ENCODE measurements around the gene FGD6.
"Not testable (repeated sequence)": the region's sequence is repeated elsewhere in the genome, so short reads cannot be mapped to it uniquely, and the experiment has no call there.

Gene FGD6

DNA sequence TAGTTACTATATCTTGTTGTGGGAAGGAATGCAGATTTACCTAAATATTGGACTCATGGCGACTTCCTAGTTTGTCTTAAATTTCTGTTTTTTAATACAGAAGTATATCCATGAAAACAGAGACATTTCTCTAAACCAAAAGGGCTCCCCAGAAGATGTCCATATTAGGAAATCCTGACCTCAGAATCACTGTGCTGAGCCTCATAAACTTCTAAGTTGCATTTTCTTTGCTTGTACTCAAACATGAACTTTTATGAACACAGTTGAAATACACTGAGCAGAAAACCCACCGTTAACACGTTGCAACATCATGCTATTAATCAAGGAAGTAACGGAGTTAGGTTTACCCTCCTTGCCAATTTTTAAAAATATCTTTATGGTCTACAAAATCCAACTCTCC is 100.9 kb downstream of the FGD6 start:
- no peak for DNase-seq
- H3K9me3 Mint-ChIP-seq, result no peaks in the 10 kb centered on the region
- H3K36me3 Mint-ChIP-seq (ENCODE audit: insufficient read depth), result no peaks in the 10 kb centered on the region
- no peak overlapping the region for H3K4me3 Mint-ChIP-seq
- H3K27me3 Mint-ChIP-seq, result no peaks in the 10 kb centered on the region
- no peak for ATAC-seq (replicated peaks)
- H3K4me1 Mint-ChIP-seq (ENCODE audit: low read depth in 2 of 2), result no peaks in the 10 kb centered on the region
- H3K27ac Mint-ChIP-seq, result no peak overlapping the region

DNA sequence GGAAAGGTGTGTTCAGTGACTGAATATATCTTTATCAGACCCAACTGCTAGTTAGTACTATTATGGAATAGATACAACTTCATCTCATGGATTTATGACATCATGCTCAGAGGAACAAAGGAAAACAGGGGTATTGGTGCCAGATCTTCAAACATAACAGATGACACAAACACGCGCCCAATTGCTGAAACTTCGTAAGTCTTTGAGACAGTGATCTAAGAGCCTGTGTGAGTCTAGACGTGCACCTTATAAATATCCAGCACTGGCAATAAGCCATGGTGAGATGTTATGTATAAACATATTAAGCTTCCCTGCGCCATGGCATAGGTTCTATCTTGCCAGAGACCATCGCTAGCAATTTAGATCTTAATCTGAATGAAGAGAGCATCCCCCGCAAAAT is 101.6 kb downstream of the FGD6 start:
- DNase-seq, result no peak
- no peak overlapping the region for H3K4me3 Mint-ChIP-seq
- H3K27ac Mint-ChIP-seq, result no peak overlapping the region
- no peaks in the 10 kb centered on the region for H3K27me3 Mint-ChIP-seq
- no peaks in the 10 kb centered on the region for H3K4me1 Mint-ChIP-seq (ENCODE audit: low read depth in 2 of 2)
- no peaks in the 10 kb centered on the region for H3K36me3 Mint-ChIP-seq (ENCODE audit: insufficient read depth)
- ATAC-seq (replicated peaks), result no peak
- H3K9me3 Mint-ChIP-seq, result no peaks in the 10 kb centered on the region

DNA sequence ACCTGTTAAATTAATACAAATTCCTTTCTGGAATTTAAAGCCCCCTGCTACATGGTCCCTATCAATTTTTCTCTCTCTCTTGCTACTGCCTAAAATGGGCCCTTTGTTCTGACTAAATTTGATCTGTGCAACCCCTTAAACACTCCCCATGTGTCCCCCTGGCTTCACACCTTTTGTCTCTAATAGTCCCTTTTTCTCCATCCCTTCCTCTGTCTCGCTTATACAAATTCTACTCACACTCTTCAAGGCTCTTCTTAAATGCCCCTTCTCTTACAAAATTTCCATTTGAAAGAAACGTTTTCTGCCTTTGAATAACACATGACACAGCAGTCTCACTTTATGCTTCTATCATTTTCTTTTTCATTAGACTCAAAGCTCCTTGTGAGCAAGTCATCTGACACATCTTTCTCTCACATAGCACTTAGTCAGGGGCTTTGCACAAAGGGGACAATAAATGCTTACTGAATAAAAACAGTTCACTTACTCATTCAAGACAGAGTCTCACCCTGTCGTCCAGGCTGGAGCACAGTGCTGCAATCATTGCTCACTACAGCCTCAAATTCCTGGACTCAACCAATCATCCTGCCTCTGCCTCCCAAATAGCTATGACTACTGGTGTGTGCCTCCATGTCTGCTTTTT is 102.4 kb downstream of the FGD6 start:
- H3K4me3 Mint-ChIP-seq, result no peak overlapping the region
- no peaks in the 10 kb centered on the region for H3K4me1 Mint-ChIP-seq (ENCODE audit: low read depth in 2 of 2)
- DNase-seq (no peak), ATAC-seq (replicated peaks) (no peak)
- H3K27ac Mint-ChIP-seq, result peak overlapping the region in 1 of 2 donors; percentile 38
- H3K36me3 Mint-ChIP-seq (ENCODE audit: insufficient read depth), result no peaks in the 10 kb centered on the region
- no peaks in the 10 kb centered on the region for H3K27me3 Mint-ChIP-seq
- no peaks in the 10 kb centered on the region for H3K9me3 Mint-ChIP-seq

DNA sequence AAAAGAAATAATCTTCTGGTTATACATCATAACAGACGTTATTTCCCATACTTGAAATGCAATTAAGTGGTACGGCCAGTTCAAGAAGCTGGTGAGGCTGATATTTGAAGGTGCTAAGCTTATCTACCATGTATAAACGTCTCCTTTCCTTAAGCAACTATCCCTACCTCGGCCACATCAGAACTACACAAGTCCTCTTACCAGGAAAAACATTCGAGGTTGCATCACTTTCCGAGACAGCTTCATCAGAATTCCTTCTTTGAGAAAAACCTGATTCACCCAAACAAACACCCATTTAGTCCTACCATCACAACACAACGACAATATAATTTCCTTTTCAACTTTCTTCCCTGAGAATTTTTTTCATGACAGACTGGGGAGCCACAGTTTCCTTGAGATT is 109.9 kb downstream of the FGD6 start:
- Mint-ChIP-seq H3K27ac (no peak overlapping the region), H3K36me3 (ENCODE audit: insufficient read depth) (no peaks in the 10 kb centered on the region), H3K4me3 (no peak overlapping the region), H3K9me3 (no peaks in the 10 kb centered on the region), H3K27me3 (no peaks in the 10 kb centered on the region), H3K4me1 (ENCODE audit: low read depth in 2 of 2) (peaks cover 6 to 10% of the 10 kb centered on the region in 2 donors)
- DNase-seq, result no peak
- no peak for ATAC-seq (replicated peaks)

DNA sequence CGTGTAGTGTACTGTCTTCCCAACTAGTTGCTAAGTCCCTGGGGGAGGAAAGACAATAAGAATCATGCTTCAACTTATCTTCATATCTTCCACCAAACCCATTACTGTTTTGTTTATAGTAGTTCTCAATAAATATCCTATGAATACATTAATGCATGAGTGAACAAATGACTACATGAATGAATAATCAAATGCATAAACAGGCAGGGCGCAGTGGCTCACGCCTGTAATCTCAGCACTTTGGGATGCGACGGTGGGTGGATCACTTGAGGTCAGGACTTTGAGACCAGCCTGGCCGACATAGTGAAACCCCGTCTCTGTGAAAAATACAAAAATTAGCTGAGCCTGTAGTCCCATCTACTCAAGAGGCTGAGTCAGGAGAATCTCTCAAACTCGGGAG is 111.7 kb downstream of the FGD6 start:
- DNase-seq, result no peak
- H3K27me3 Mint-ChIP-seq, result no peaks in the 10 kb centered on the region
- peaks cover 6 to 10% of the 10 kb centered on the region in 2 donors for H3K4me1 Mint-ChIP-seq (ENCODE audit: low read depth in 2 of 2)
- ATAC-seq (replicated peaks), result no peak
- H3K9me3 Mint-ChIP-seq, result no peaks in the 10 kb centered on the region
- peaks cover 2% of the 10 kb centered on the region for H3K36me3 Mint-ChIP-seq (ENCODE audit: insufficient read depth)
- H3K4me3 Mint-ChIP-seq, result no peak overlapping the region
- no peak overlapping the region for H3K27ac Mint-ChIP-seq

DNA sequence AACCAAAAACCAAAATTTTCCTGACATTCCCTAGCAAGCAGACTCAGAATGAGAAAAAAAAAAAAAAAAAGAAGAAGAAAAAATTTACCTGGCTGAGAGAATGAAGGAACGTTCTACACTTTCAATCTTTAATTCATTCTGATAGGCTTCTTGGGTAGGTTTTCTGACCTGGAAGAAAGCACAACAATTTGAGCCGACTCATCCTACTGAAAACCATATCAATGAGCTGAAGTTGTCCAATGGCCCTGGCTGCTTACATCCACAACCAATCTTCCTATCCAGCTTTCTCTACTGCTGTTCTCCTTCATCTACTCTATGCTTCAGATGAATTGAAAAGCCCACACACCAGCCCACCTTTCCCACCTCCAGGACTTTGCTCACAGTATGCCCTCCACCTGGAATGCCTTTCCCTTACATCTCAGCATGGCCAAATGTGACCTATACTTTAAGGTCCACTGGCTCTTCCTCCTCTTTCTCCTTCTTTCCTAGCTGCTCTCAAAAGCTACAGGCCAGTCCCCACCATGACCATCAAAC is 112.3 kb downstream of the FGD6 start:
- DNase-seq (no peak), ATAC-seq (replicated peaks) (no peak)
- H3K36me3 Mint-ChIP-seq (ENCODE audit: insufficient read depth), result peaks cover 2% of the 10 kb centered on the region
- no peaks in the 10 kb centered on the region for H3K27me3 Mint-ChIP-seq
- H3K27ac Mint-ChIP-seq, result no peak overlapping the region
- H3K4me1 Mint-ChIP-seq (ENCODE audit: low read depth in 2 of 2), result peaks cover 6 to 10% of the 10 kb centered on the region in 2 donors
- H3K4me3 Mint-ChIP-seq, result no peak overlapping the region
- H3K9me3 Mint-ChIP-seq, result no peaks in the 10 kb centered on the region

DNA sequence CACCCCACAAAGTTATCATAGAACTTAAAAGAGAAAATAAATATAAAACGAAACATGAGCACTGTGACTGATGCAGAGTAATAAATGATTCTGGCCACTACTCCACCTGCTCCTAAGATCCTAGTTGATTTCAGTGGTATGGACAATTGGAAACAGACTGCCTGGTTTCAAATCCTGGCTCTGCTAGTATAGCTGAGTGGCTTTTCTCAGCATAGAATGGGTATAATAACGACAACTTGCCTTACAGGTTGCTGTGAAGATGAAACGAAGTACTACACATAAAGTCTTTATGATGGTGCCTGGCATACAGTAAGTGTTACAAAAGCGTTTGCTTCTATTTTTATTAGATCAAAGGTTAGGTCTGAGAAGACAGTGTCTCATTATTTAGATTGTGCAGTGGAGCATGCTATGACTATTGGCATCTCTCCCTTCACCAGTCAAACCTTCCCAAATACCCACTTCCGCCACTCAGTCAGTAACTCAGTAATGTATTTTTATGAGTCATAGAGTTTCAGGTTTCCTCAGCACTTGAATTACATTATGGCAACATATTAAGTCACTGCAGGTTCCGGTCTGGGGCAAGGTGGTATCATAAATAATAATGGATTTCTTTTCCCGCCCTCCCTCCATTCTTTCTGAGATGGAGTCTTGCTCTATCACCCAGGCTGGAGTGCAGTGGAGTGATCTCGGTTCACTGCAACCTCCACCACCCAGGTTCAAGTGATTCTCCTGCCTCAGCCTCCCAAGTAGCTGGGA is 114.2 kb downstream of the FGD6 start:
- Mint-ChIP-seq H3K27ac (peak overlapping the region in 1 of 2 donors; percentile 21), H3K27me3 (no peaks in the 10 kb centered on the region), H3K4me3 (no peak overlapping the region), H3K36me3 (ENCODE audit: insufficient read depth) (peaks cover 2% of the 10 kb centered on the region), H3K9me3 (no peaks in the 10 kb centered on the region), H3K4me1 (ENCODE audit: low read depth in 2 of 2) (peaks cover 6 to 10% of the 10 kb centered on the region in 2 donors)
- DNase-seq (no peak), ATAC-seq (replicated peaks) (peak; percentile 75)

DNA sequence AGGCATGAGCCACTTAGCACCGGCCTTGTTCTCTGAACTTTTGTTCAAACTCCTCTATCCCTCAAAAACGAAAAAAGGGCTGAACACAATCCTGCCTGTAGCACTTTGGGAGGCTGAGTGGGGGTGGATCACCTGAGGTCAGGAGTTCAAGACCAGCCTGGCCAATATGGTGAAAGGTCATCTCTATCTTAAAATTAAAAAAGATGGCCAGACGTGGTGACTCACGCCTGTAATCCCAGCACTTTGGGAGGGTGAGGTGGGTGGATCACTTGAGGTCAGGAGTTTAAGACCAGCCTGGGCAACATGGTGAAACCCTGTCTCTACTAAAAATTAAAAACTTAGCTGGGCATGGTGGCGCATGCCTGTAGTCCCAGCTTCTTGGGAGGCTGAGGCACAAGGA is 115.3 kb downstream of the FGD6 start:
- not testable (repeated sequence) for H3K9me3 Mint-ChIP-seq; H3K4me1 Mint-ChIP-seq (ENCODE audit: low read depth in 2 of 2); H3K27ac Mint-ChIP-seq; H3K36me3 Mint-ChIP-seq (ENCODE audit: insufficient read depth); DNase-seq; ATAC-seq (replicated peaks); H3K4me3 Mint-ChIP-seq; H3K27me3 Mint-ChIP-seq

DNA sequence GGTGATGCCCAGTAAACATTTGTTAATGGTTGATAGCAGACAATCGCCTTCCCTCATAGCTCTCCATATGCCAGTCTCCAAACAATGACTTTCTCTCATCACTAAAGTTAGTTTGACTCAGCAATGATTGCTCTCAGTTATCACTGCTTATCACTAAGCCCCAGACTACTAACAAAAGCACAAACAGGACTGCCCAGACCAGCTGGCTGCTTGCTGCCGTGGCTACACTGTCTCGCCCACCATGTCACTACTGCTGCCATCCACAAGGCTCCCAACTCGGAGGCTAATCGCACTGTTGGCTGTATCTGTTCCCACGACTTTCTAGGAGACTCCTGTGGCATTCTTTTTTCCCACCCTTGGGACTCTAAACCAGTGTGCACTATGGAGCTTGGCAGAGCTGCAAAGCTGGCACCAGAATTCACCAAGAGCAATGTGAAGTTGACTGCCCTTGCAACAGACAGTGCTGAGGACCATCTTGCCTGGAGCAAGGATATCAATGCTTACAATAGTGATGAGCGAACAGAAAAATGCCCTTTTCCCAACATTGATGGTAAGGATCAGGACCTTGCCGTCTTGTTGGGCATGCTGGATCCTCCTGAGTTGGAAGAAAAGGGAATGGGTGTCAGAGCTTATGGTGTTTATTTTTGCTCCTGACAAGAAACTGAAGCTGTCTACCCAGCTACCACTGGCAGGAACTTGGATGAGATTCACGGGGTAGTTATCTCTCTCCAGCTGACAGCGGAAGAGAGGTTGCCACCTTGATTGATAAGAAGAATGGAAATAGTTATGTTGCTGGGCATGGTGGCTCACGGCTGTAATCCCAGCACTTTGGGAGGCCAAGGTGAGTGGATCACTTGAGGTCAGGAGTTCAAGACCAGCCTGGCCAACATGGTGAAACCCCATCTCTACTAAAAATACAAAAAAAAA is 116.7 kb downstream of the FGD6 start:
- Mint-ChIP-seq H3K36me3 (ENCODE audit: insufficient read depth) (peaks cover 2% of the 10 kb centered on the region), H3K27me3 (no peaks in the 10 kb centered on the region)
- ATAC-seq (replicated peaks), result no peak

DNA sequence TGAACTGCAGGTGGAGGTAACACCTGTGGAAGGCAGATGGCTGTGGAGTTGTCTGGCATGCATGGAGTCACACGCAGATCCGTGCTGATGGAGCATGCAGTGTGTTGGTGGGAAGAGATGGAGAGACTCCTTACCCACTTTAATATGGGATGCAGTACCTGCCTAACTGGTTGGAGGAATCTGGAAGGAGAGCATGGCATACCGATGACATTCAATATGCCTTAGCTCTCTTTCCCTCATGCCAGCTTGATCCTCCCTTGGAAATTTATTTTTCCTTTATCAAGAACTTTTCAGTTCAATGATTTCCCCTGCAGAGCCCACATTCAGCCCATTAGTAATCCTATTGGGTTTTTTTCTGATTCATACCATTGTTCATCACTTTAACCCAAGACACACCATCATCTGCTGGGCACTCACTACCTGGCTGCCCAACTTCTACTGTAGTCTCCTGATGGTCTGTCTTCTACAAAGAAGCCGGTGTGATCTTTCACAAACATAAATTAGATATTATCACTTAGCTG is 117.9 kb downstream of the FGD6 start:
- ATAC-seq (replicated peaks) (no peak), DNase-seq (no peak)
- Mint-ChIP-seq H3K36me3 (ENCODE audit: insufficient read depth) (peaks cover 2% of the 10 kb centered on the region), H3K27ac (no peak overlapping the region), H3K27me3 (no peaks in the 10 kb centered on the region), H3K4me3 (no peak overlapping the region), H3K9me3 (no peaks in the 10 kb centered on the region), H3K4me1 (ENCODE audit: low read depth in 2 of 2) (peaks cover 6 to 10% of the 10 kb centered on the region in 2 donors)

More for the DNA sequence above, 116.7 kb downstream of the FGD6 start:
- Mint-ChIP-seq H3K4me1 (ENCODE audit: low read depth in 2 of 2) (peaks cover 6 to 10% of the 10 kb centered on the region in 2 donors), H3K4me3 (no peak overlapping the region), H3K9me3 (no peaks in the 10 kb centered on the region), H3K27ac (no peak overlapping the region)
- no peak for DNase-seq

DNA sequence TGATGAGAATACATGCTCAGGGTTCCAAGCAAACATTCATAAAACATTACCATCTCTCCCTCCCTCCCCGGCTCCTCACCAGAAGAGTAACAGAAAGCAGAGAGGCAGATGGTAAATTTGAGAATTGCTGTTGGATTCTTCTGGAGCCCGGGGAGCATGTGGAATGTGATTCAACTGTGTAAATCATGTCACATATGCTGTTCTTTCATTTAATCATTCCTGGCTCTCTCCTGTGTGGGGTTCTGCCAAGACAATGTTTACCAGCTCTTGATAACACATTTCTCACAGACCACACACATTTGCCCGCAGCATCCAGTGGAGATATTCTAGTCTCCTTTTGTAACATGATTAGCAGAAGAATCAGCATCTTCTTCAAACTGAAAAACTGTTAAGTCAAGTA is 120.4 kb downstream of the FGD6 start:
- DNase-seq (no peak), ATAC-seq (replicated peaks) (no peak)
- Mint-ChIP-seq H3K36me3 (ENCODE audit: insufficient read depth) (peaks cover 2% of the 10 kb centered on the region), H3K4me1 (ENCODE audit: low read depth in 2 of 2) (no peaks in the 10 kb centered on the region), H3K9me3 (no peaks in the 10 kb centered on the region), H3K27me3 (peaks cover 0 to 8% of the 10 kb centered on the region in 2 donors), H3K27ac (no peak overlapping the region), H3K4me3 (no peak overlapping the region)

DNA sequence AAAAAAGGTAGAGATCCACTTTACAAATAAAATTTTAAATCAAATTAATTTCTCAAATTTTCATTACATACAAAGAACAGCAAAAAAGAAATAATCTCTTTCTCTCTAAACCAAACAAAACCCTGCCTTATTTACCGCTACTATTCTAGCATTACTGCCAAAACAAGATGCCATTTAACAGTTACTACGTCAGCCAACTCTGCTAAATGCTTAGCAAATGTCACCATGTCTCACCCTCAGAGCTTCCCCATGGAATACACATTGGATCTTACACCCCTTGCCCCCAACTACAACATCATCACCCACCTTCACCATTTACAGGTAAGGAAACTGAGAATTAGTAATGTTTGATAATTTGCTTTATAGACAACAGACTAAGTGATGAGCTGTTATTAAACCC is 120.9 kb downstream of the FGD6 start:
- ATAC-seq (replicated peaks) (no peak), DNase-seq (no peak)
- no peak overlapping the region for H3K4me3 Mint-ChIP-seq
- H3K9me3 Mint-ChIP-seq, result no peaks in the 10 kb centered on the region
- peaks cover 0 to 8% of the 10 kb centered on the region in 2 donors for H3K27me3 Mint-ChIP-seq
- no peak overlapping the region for H3K27ac Mint-ChIP-seq
- H3K36me3 Mint-ChIP-seq (ENCODE audit: insufficient read depth), result peaks cover 2% of the 10 kb centered on the region
- H3K4me1 Mint-ChIP-seq (ENCODE audit: low read depth in 2 of 2), result no peaks in the 10 kb centered on the region

DNA sequence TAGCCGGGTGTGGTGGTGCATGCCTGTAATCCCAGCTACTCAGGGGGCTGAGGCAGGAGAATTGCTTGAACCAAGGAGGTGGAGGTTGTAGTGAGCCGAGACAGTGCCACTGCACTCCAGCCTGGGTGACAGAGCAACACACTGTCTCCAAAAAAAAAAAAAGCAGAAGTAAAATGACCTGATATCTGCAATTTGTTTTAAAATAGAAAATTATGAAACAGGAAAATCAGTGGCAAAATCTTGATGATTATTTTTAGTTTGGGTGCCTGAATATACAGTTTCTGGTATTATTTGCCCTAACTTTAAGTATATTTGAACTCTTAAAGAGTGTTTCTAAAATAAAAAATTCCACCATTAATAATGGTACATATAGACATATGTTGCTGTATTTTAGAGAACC is 121.4 kb downstream of the FGD6 start:
- not testable (repeated sequence) for H3K27me3 Mint-ChIP-seq; H3K36me3 Mint-ChIP-seq (ENCODE audit: insufficient read depth); H3K27ac Mint-ChIP-seq; H3K4me1 Mint-ChIP-seq (ENCODE audit: low read depth in 2 of 2); DNase-seq; ATAC-seq (replicated peaks); H3K4me3 Mint-ChIP-seq; H3K9me3 Mint-ChIP-seq
